ENCODE measurements around the gene KHSRP.

KHSRP gene

GRCh38 chr19:6392221-6393073 lies 32.2 kb downstream of the KHSRP start:
- FAIRE-seq = no peak

GRCh38 chr19:6387372-6387771 lies 37.2 kb downstream of the KHSRP start:
- FAIRE-seq = no peak

GRCh38 chr19:6384381-6384780 lies 40.2 kb downstream of the KHSRP start:
- FAIRE-seq = no peak

GRCh38 chr19:6383188-6383587 lies 41.4 kb downstream of the KHSRP start:
- FAIRE-seq = no peak

DNA sequence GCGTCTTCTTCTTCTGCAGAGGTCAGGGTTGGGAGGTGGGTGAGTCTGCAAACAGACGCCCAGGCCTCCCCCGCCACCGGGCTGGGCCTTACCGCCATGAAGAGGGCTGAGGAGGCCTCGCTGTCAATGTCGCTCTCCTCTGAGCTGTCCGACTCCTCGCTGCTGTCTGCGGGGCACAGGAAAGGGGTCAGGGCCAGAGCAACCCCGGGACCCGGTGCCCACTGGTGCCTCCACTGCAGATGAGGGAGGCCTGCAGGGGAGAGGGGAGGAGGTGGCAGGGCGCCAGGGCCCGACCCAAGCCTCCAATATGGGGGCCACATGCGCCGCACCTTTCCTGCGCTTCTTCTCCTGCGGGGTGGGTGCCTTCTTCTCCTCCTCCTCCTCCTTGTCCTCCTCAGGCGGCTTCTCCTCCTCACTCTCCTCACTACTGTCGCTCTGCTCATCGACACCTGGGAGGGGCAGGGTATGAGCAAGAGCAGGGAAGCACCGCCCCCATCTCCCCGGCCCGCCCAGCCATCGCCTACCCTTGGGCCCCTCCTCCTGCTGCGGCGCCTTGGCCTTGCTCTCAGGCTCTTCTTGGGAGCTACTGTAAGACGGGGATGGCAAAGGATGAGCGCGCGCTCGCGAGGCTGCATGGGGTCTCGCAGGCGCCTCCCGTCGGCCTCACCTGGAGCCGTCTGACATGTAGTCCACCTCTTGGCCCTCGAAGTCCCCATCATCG lies 43.4 kb downstream of the KHSRP start:
- FAIRE-seq = no peak

GRCh38 chr19:6379744-6380143 lies 44.9 kb downstream of the KHSRP start:
- FAIRE-seq = no peak

- FAIRE-seq = no peak
Observed at GRCh38 chr19:6378486-6378885, 46.1 kb downstream of the KHSRP start.

GRCh38 chr19:6378041-6378440 lies 46.6 kb downstream of the KHSRP start:
- FAIRE-seq = peak; percentile 41

DNA sequence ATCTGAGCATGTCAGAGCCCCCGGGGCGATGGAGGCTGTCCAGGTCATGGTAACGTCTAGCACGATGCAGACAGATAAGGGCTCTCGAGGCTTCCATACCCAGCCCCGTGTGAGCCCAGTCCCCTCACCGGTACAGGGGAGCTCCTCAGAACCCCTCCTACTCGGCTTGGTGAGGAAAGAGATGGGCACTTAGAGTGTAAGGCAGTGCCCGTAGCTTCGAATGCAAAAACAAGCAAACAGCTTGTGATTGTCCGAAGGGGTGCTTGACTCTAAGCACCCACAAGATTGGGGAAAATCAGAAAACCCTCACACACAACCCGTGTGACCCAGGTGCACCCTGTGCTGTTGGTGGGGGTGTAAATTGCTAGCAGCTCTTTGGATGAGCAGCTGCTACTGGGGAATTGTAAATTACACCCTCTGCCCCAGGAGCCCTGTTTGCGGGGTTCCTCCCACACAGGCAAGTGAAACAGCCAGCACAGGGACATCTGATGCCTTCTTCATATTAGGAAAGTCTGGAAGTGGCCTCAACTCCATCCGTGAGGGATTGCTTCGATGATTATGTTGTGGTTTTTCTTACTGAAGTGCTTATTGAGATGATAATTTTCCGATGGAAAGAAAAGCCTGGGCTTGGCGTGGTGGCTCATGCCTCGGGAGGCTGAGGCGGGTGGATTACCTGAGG lies 48.0 kb downstream of the KHSRP start:
- FAIRE-seq = no peak

DNA sequence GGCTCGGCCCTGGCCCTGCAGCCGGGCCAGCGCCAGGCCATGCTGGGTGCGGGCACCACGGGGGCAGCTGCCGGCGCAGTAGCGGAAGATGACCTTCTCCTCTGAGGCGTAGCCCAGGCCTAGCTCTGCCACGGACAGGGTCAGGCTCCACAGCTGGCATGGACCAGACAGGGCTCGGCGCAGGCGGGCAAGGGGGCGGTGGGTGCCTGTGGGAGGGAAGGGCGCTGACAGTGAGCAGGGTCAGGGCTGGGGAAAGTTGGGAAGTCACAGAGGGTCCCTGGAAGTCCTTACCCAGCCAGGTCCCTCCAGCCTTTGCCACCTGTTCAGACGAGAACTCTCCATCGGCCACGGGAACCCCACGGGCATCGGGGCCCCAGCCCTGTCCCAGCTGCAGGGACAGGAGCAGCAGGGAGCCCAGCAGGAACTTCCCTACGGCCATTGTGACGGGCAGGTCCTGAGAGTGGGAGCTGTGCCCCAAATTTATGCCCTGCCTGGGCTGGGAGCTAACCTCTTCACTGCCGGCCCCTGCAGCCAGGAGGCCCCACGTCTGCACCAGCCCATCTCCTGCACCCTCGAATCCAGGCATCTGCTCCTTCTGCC lies 49.1 kb downstream of the KHSRP start, which contains the start of gene PSPN:
Gene PSPN (minus strand): TSS at position 523 of the 600 bp plus-strand sequence. CDS start 84 bp downstream, at position 439.
- FAIRE-seq = no peak

GRCh38 chr19:6374711-6375410 lies 49.8 kb downstream of the KHSRP start:
- FAIRE-seq = no peak

GRCh38 chr19:6374161-6374709 lies 50.4 kb downstream of the KHSRP start:
- no peak for FAIRE-seq

GRCh38 chr19:6373813-6374108 lies 50.9 kb downstream of the KHSRP start:
- FAIRE-seq = no peak

- peak; percentile 85 for FAIRE-seq
Observed at GRCh38 chr19:6373096-6373812, 51.4 kb downstream of the KHSRP start.

GRCh38 chr19:6372594-6373095 lies 52.0 kb downstream of the KHSRP start, which contains the start of gene ALKBH7:
Gene ALKBH7 (plus strand): TSS chr19:6372794. CDS start chr19:6372821, 27 bp downstream.
- FAIRE-seq = peak; percentile 99

- no peak for FAIRE-seq
Observed at GRCh38 chr19:6364353-6364752, 60.3 kb downstream of the KHSRP start.

Measured in G401.6 (cell line).